GM20000 (cell line): ENCODE results near the gene ICE1.
A peak's percentile ranks its signal among the peaks of the same experiment; 100 is the strongest.

ENCODE experiments used
- DNase-seq: peaks from one replicate; pipeline ENCODE4 v3.0.0; 2012; ENCODE audit warnings: low spot score
- TF ChIP-seq, protein P1 (sequence below): IDR thresholded peaks from 2 replicates; pipeline ENCODE4 v1.5.1; 2012; ENCODE audit warnings: mild to moderate bottlenecking, control low read depth; ENCODE audit errors: extremely low read depth, missing control alignments

The ICE1 gene

GRCh38 chr5:5521029-5521428 is 98.6 kb downstream of the ICE1 start:
- no peak for DNase-seq
- TF ChIP-seq, protein P1, sequence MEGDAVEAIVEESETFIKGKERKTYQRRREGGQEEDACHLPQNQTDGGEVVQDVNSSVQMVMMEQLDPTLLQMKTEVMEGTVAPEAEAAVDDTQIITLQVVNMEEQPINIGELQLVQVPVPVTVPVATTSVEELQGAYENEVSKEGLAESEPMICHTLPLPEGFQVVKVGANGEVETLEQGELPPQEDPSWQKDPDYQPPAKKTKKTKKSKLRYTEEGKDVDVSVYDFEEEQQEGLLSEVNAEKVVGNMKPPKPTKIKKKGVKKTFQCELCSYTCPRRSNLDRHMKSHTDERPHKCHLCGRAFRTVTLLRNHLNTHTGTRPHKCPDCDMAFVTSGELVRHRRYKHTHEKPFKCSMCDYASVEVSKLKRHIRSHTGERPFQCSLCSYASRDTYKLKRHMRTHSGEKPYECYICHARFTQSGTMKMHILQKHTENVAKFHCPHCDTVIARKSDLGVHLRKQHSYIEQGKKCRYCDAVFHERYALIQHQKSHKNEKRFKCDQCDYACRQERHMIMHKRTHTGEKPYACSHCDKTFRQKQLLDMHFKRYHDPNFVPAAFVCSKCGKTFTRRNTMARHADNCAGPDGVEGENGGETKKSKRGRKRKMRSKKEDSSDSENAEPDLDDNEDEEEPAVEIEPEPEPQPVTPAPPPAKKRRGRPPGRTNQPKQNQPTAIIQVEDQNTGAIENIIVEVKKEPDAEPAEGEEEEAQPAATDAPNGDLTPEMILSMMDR, result no peak

GRCh38 chr5:5521478-5521877 is 99.0 kb downstream of the ICE1 start:
- TF ChIP-seq, protein P1, result no peak
- no peak for DNase-seq

GRCh38 chr5:5522336-5522735 is 99.9 kb downstream of the ICE1 start:
- TF ChIP-seq, protein P1, result no peak
- DNase-seq, result no peak

DNA sequence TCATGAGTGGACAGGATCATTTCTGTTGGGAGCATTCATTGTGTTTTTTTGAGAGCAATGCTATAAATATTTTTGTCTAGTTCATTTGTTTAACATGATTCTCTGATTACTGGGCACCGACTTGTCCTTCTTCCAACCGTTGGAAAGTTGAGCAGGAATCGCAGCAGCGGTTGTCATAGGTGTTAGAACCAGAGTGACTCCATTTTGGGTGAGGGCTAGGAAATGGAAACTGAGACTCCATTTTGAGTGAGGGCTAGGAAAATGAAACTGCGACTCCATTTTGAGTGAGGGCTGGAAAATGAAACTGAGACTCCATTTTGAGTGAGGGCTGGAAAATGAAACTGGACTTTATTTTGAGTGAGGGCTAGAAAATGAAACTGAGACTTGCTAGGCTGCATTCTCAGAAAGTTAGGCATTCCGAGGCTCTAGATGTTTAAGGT is 100.6 kb downstream of the ICE1 start:
- DNase-seq, result peak; percentile 38
- TF ChIP-seq, protein P1, result no peak

DNA sequence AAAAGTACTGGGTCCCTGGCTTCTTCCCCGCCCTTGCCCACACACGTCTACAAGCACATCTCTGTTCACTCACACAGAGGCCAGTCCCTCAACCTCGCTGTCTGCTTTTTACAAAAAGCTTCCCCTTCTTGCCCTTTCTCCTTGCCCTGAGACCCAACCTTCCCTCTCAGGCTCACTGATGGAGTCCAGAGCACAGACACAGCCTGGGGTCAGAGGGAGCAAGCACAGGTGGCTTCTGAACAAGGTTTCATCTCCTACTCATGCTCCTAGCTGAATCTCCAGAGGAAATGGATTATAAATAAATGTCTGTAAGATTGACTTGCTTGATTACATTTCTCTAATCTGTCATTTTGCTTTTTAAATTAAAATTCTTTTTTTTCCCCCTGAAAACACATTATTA is 101.8 kb downstream of the ICE1 start:
- DNase-seq, result no peak
- TF ChIP-seq, protein P1, result no peak

GRCh38 chr5:5531371-5531770 is 108.9 kb downstream of the ICE1 start:
- TF ChIP-seq, protein P1, result no peak
- no peak for DNase-seq

- TF ChIP-seq, protein P1, result no peak
- DNase-seq, result no peak
Observed at GRCh38 chr5:5532306-5533076, 110.0 kb downstream of the ICE1 start.
